Left kidney (tissue), 2 donors: Measurements from ENCODE around the gene NCOA3. TPM values are rescaled to one million over a fixed set of nuclear protein-coding genes. Genes with fewer than 3 reads are reported as not detected.
A peak's percentile ranks its signal among the peaks of the same experiment; 100 is the strongest.

Source experiments
- DNase-seq: peaks from one replicate; pipeline ENCODE4 v3.0.0-alpha.2; 2013
- polyA plus RNA-seq: library from polyadenylated mRNA; unstranded; fragments of 120-200 nt; gene quantifications from one replicate; pipeline ENCODE4 v1.2.1, GENCODE V29; 2013; ENCODE audit not compliant: insufficient read length

Gene NCOA3
- polyA plus RNA-seq, 1 donor: 46.3 TPM

DNA sequence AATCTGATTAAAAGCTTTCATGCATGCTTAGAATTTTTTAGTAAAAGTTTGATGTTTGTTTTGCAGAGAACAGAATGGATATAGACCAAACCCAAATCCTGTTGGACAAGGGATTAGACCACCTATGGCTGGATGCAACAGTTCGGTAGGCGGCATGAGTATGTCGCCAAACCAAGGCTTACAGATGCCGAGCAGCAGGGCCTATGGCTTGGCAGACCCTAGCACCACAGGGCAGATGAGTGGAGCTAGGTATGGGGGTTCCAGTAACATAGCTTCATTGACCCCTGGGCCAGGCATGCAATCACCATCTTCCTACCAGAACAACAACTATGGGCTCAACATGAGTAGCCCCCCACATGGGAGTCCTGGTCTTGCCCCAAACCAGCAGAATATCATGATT, 133.6 kb downstream of the NCOA3 start:
- no peak for DNase-seq

DNA sequence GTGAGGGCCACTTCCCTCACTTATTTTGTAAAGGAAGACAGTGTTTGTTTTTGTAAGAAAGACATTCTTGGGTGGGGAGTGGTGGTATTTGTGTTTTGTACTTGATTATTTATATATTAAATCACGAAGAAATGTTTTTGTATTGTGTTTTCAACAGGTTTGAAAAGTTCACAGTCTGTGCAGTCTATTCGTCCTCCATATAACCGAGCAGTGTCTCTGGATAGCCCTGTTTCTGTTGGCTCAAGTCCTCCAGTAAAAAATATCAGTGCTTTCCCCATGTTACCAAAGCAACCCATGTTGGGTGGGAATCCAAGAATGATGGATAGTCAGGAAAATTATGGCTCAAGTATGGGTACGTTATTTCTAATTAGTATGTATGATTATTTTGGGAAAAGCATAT, 137.2 kb downstream of the NCOA3 start:
- DNase-seq: no peak

DNA sequence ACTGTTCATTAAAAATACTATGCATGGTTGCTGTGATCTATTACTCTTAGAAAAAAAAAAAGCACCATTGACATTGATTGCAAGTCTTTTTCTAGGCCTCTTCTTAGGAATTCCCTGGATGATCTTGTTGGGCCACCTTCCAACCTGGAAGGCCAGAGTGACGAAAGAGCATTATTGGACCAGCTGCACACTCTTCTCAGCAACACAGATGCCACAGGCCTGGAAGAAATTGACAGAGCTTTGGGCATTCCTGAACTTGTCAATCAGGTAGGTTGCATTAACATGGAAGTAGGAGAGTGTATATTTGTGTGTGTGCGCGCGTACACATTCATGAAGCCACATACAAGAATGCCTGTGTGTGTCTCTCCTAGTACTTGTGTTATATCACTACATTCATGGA, 140.4 kb downstream of the NCOA3 start:
- DNase-seq: no peak

DNA sequence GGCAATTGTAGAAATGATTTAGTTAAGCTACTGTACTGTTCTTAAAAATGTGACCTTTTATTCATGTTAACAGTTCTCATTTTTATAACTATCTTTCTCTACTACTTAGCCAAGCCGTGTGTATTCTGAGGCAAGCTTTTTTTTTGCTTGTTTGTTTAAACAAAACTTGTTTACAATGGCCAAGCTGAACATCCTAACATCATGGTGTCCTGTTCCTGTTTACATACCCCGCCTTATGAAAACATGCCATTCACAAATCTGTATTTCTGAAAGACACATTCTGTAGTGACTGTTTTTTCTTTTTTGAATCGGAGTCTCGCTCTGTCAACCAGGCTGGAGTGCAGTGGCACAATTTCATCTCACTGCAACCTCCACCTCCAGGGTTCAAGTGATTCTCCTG, 140.9 kb downstream of the NCOA3 start:
- DNase-seq: no peak

DNA sequence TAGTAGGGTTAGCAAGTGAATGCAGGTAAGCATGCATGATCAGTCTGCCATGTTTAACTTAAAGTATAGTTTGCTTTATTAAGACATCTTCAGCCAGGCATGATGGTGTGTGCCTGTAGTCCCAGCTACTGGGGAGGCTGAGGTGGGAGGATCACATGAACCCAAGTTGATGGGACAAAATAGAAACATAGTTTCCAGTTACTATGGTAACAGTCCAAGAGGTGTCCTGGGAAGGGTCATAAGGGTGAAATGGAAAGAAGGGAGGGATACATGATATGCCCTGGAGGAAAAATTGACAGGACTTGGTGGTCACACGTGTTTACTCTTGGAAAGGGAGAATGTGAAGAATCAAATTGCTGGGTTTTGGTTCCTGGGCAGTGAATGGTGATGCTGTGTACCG, 143.9 kb downstream of the NCOA3 start:
- no peak for DNase-seq

DNA sequence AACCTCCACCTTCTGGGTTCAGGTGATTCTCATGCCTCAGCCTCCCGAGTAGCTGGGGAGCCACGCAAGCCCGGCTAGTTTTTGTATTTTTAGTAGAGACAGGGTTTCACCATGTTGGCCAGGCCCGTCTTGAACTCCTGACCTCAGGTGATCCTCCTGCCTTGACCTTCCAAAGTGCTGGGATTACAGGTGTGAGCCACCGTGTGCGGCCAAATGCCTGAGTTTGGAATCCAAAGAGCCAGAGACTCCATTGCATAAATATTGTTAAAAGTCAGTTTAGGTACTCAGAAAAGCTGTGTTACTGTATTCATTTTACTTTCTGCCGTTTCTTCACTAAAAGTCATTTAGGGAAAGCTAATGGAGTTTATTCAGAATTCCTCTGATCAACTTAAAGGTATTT, 146.3 kb downstream of the NCOA3 start:
- DNase-seq: no peak

DNA sequence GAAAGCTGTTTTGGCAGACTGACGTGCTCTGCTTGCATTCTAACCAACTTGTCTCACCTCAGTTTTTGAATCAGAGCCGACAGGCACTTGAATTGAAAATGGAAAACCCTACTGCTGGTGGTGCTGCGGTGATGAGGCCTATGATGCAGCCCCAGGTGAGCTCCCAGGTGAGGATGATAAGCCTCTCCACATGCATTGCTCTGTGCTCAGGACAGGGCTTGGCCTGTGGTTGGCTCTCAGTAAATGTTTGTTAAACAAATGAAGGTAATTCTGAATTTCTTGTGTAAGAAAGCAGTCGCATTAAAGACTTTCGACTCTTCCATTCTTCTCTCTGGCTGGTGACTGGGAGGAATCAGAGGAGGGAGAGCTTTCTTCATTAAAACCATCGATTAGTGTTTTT, 147.3 kb downstream of the NCOA3 start:
- DNase-seq: no peak

DNA sequence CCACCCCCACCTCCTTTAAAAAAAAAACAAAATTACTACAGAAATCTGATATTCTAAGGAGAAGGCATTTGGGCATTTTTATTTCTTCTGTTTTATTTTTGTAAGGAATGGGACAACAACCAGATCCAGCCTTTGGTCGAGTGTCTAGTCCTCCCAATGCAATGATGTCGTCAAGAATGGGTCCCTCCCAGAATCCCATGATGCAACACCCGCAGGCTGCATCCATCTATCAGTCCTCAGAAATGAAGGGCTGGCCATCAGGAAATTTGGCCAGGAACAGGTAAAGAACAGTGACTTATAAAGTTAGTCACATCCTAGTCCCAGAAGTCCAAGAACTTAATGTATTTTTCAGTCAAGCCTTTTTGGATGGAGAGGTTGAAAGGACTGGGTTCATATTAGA, 150.6 kb downstream of the NCOA3 start:
- no peak for DNase-seq

DNA sequence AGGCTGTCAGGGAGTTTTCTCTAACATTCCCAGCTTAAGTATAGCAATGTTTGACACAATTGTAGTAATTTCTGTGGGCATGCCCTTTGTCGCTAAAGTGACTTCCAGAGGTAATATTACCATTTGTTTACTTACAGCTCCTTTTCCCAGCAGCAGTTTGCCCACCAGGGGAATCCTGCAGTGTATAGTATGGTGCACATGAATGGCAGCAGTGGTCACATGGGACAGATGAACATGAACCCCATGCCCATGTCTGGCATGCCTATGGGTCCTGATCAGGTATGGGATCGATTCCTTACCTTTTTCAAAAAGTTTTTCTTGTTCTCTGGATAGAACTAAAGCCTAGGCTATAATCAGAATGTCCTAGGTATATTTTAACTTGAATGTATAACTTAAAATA, 151.1 kb downstream of the NCOA3 start:
- DNase-seq: no peak

DNA sequence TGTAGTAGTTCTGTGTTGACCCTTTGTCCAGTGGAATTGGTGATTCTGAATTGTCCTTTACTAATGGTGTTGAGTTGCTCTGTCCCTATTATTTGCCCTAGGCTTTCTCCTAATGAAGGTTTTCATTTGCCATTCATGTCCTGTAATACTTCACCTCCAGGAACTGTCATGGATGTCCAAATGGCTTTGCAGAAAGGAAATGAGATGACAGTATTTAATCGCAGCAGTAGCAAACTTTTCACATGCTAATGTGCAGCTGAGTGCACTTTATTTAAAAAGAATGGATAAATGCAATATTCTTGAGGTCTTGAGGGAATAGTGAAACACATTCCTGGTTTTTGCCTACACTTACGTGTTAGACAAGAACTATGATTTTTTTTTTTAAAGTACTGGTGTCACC, 152.2 kb downstream of the NCOA3 start:
- DNase-seq: no peak

DNA sequence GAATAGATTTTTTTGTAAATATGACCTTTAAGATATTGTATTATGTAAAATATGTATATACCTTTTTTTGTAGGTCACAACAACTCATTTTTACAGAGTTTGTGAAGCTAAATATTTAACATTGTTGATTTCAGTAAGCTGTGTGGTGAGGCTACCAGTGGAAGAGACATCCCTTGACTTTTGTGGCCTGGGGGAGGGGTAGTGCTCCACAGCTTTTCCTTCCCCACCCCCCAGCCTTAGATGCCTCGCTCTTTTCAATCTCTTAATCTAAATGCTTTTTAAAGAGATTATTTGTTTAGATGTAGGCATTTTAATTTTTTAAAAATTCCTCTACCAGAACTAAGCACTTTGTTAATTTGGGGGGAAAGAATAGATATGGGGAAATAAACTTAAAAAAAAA, 152.7 kb downstream of the NCOA3 start:
- no peak for DNase-seq

DNA sequence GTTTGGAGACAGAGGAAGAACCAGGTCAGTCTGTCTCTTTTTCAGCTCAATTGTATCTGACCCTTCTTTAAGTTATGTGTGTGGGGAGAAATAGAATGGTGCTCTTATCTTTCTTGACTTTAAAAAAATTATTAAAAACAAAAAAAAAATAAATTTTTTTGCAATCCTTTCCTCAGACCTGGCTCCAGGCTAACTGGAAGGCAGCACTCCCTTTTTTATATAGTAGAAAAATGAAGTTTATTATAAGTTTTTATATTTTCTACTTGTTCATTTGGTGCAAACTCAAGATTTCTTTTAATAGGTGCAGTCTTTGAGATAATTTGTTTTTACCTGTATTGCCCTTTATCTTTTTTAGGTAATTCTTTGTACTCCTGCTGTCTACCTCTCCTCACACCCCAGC, 153.9 kb downstream of the NCOA3 start:
- no peak for DNase-seq

DNA sequence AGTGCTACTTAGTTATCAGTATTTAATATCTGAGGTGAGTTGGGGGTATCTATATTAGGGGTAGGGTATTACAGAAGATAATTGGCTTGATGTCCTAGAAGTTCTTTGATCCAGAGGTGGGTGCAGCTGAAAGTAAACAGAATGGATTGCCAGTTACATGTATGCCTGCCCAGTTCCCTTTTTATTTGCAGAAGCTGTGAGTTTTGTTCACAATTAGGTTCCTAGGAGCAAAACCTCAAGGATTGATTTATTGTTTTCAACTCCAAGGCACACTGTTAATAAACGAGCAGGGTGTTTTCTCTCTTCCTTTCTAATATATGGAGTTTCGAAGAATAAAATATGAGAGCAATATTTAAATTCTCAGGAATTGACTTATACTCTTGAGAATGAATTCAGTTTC, 154.6 kb downstream of the NCOA3 start:
- no peak for DNase-seq

DNA sequence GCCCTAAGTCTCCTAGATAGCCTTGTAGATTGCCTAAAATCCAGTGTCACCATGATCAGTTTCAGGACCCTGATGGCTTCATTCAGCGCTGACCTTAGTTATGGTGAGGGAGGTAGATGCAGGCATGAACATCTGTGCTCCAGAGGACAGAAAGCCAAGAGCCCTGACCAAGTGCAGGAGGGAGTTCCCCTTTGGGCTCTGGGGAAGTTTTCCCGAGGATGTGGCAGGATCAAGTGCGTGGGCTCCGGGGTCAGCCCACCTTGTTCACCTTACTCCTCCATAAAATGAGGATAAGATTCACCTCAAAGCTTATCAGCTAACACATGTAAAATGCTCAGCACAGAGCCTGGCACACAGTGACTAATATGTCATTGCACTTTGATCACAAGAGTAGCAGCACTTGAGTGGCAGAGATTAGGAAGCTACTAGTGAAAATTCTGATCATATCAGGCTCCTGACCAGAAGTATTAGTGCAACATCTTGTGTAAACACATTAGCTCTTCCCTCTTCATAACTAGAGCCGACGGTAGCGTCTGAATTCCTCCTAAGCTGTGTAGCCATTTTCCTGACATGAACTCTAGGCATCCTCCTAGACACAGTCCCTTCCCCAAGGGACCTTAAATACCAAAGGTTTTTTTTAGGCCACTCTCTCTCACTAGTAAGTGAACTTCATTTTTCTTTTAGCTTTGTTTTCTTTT, 158.4 kb downstream of the NCOA3 start:
- DNase-seq: no peak

DNA sequence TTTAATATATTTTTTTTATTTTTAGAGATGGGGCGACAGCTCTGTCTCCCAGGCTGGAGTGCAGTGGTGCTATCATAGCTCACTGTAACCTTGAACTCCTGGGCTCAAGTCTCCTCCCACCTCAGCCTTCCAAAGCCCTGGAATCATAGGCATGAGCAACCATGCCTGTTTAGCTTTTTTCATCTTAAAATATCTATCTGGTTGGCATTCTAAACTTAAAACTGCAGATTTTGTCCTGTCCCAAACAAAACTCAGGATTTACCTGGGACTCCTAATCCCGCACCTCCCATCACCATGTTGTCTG, 158.9 kb downstream of the NCOA3 start:
- no peak for DNase-seq

DNA sequence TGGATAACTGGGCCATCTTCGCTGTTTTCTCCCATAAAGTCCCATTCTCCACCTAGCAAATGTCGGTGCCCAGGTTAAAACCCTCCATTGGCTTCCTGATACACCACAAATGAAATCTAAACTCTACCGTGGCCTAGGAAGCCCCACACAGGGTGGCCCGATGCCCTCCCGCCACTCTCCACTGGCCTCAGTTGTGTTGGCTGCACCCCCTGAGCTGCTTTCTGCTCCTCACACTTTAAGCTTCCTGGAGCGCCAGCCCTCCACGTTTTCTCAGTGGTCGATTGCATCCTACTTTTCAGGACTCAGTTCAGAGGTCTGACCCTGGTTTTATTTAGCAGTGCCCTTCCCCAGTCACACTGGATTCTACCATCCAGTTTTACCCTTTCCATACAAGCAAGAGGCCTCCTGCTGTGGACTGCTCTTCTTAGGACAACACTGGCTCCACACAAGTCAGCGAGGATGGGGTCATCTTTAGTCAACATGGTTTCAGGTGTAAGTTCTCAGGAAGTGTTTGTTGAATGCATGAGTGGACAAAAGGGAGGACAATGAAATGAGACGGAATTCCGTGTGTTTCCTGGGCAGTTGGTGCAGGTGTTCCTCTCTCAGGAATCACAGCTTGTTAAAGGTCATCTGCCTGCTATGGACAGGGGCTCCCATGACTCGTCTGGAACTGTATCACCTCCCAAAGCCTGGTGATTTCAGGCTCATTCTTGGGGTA, 159.5 kb downstream of the NCOA3 start:
- no peak for DNase-seq

DNA sequence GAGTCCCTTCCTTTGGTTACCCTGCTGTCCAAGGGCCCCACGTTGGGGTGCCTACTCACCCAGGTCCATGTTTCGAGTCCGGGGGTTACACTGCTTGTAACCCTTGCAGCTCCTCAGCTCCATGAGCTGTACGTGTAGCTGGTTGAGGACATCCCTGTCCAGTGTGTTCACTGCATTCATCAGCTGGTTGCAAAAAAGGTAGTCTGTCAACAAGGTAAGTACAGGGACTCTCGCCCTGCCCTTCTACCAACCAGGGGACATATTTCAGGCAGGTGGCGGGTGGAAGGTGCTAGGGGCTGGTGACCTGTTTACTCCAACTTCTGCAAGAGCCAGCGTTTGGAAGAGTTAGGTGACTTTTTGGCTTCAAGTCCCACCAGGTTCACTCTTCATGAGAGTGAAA, 160.0 kb downstream of the NCOA3 start:
- no peak for DNase-seq

DNA sequence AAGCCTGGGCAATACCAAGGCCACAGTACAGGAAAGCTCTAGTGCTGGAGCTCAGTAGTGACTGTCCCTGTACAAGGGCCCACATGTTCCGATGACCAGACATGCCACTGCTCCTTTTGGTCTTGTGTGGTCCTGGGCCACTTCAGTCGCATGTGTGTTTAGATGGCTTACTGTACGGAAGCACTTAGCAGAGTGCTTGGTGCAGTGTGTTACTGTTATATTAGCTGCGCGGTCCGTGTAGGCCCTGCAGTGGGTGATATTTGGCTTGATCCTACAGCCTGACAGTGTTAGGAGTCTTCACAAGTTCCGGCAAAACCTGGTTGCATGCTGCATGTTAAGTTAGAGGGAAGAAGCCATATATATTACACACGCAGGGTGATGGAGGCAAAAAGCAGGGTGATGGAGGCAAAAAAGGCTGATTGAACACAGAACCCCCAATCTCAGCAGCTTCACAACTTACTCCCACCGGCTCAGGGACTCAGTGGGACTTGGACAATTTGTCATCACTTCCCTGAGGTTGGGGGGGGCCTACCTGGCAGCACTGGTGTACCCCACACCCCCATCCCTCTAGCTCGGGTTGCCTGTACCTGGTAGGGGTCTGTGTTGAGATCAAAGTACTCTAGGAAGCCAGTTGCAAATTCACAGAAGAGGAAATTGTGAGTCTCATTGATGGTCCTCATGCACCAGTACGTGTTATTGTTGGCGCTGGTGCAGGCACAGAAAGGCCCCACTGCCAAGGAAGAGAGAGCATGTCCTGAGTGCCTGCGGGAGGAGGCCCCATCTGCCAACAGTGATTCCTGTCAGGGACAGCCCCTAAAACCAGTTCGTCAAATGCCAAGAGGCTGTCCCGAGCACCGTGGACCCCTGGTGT, 161.0 kb downstream of the NCOA3 start:
- no peak for DNase-seq

DNA sequence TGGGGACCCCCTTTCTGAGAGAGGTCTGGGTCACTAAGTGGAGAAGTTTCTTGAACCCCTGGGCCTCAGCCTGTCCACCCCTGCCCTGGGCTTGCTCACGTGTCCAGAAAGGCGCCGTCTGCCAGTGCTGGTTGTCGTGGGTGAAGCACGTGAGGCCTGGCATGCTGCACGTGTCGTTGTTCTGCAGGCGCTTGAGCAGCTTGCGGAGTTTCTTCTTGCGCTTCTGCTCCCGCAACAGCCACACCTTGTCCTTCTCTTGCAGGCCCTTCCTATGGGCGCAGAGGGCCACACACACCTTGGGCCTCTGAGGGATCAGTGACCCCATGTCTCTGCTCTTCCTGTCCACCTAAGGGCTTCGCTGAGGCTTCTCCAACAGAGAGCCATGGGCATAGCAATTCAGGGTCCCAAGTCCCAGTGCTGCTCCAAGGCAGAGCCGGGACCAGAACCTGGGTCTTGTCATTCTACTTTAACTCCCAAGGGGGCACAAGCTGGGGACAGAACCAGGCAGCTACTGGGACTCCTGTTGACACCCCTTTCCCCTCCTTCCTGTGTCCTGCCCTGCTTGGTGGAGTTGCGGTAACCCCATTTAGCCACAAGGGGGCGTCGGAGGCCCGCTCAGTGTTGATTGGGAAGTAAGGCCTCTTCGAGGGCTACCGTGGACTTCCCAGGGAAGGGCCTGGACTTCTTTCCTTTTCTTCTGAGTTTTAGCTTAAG, 161.8 kb downstream of the NCOA3 start:
- DNase-seq: peak; percentile 78

DNA sequence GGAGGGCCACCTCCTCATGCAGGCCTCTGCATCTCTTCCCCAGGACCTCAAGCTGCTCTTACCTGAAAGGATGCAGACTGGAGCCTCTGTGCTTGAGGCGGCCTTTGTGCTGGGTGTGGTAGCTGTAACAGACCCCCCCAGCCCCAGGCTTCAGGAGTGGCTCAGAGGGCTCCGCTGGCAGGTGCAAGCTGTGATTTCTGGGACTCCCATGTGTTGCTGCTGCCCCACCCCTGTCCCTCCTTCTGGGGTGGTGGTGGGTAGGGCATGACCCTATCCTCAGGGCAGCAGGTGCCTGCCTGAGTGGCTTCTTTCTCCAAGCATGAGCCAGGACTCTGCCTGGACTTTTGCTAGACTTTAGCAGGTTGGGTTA, 162.4 kb downstream of the NCOA3 start:
- no peak for DNase-seq

DNA sequence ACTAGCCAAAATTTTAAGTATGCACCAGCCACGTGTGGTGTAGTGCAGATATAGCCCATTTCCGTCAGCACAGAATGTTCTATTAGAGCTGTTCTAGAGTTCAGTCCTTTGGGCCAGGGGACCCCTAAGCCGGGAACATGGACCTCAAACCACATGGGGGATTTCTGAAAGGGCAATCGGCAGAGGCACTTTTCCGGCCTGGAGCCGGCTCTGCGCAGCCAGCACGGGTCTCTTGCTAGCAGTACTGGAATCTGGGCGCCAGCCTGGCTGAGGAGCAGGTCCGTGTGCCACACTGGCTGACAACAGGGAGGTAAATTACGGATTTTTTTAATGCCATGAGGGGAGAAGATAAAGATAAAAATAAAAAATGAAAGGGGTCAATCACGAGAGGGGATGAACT, 163.1 kb downstream of the NCOA3 start:
- DNase-seq: no peak

DNA sequence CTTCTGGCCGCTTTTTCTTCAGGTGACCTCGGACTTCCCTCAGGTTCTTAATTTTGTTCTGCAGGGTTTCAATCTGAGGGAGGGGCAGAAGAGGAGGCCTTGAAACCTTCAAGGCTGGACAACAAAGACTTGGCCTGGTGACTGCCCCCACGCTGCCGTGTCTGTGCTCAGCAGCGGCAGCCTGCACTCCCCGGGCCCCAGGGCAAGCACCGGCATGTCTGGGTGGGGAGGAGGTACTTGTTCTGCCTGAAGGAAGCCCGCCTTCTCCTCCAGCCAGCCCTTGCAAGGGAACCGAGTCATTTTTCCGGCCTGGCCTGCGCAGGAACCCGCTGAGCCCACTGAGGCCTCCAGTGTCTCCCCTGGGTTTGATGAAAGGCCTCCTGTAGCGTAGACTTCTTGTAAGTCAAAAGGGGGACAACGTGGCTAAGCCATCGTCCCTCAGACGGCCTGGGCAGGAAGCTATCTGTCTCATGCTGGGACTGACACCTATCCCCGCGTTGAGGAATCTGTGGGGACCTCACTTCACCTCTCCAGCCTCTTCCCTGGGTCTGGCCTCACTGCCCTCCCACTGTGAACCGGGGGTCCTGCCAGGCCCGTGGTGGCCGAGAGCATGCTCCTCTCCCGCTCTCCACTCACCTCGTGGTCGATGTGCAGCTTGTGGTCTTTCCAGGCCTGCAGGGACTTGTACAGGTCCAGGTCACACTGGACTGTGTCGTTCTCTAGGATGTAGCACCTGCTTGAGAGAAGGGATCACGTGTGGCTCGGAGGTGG, 163.7 kb downstream of the NCOA3 start:
- no peak for DNase-seq
